HEK293 (cell line): Measurements from ENCODE around the gene PIEZO1.

ENCODE experiments used
- CTCF ChIA-PET: fragments of 350-600 bp; formaldehyde crosslinking; extraction: SDS; loops from one replicate; lab custom pipeline; 2021; ENCODE audit warnings: antibody characterized with exemption; lab: Yijun Ruan, JAX
- POLR2A ChIA-PET: fragments of 300-600 bp; formaldehyde crosslinking; extraction: SDS; loops from one replicate; lab custom pipeline; 2020; ENCODE audit warnings: antibody characterized with exemption, inconsistent platforms; lab: Yijun Ruan, JAX
- H3K27ac ChIP-seq: fragments of 200-500 bp; sonication (Bioruptor generic); 2 replicates; pipeline ENCODE4 v1.5.1; 2014; ENCODE audit warnings: low read depth, low read length, control low read depth, inconsistent platforms; ENCODE audit errors: extremely low read depth
- H3K36me3 ChIP-seq, 2 experiments: fragments of 200-500 bp in 1 of 2; sonication (Bioruptor generic) in 1 of 2; 1 replicate in 1 of 2; 2 replicates in 1 of 2; pipeline ENCODE4 v1.5.1; 2014 to 2017; ENCODE audit warnings: inconsistent platforms in 2 of 2, low read length in 2 of 2; ENCODE audit not compliant: control insufficient read depth in 2 of 2, insufficient read depth in 1 of 2
- H3K4me1 ChIP-seq: fragments of 200-500 bp; sonication (Bioruptor generic); 2 replicates; pipeline ENCODE4 v1.5.1; 2014; ENCODE audit warnings: mild to moderate bottlenecking, low read length, inconsistent platforms; ENCODE audit not compliant: control insufficient read depth, insufficient read depth
- H3K4me3 ChIP-seq: 2 replicates; pipeline ENCODE4 v1.5.1; 2011; ENCODE audit warnings: low read depth, mild to moderate bottlenecking, control low read depth, low read length, moderate library complexity
- H3K9me3 ChIP-seq: fragments of 200-500 bp; sonication (Bioruptor generic); 2 replicates; pipeline ENCODE4 v1.5.1; 2014; ENCODE audit warnings: low read depth, low read length, inconsistent platforms; ENCODE audit not compliant: control insufficient read depth, insufficient read depth
- GLIS1 ChIP-seq: fragments of 450-650 bp; formaldehyde crosslinking; IDR thresholded peaks from 2 replicates; pipeline ENCODE4 v1.5.1; 2016; ENCODE audit warnings: missing biosample characterization, missing genetic modification characterization
- GLIS2 ChIP-seq: fragments of 450-650 bp; formaldehyde crosslinking; IDR thresholded peaks from 2 replicates; pipeline ENCODE4 v1.5.1; 2016; ENCODE audit warnings: missing biosample characterization, missing genetic modification characterization
- HOXD13 ChIP-seq: sonication (generic); formaldehyde crosslinking; IDR thresholded peaks from 2 replicates; pipeline ENCODE4 v1.8.0; 2022; ENCODE audit warnings: missing genetic modification reagents, borderline replicate concordance
- KLF8 ChIP-seq: fragments of 450-650 bp; formaldehyde crosslinking; IDR thresholded peaks from 2 replicates; pipeline ENCODE4 v1.5.1; 2016; ENCODE audit warnings: missing biosample characterization, missing genetic modification characterization
- REST ChIP-seq: fragments of 450-650 bp; formaldehyde crosslinking; IDR thresholded peaks from 2 replicates; pipeline ENCODE4 v1.5.1; 2016; ENCODE audit warnings: missing biosample characterization, missing genetic modification characterization
- SCRT1 ChIP-seq: fragments of 450-650 bp; formaldehyde crosslinking; IDR thresholded peaks from 2 replicates; pipeline ENCODE4 v1.5.1; 2016; ENCODE audit warnings: missing biosample characterization, missing genetic modification characterization, borderline replicate concordance
- SETDB1 ChIP-seq: IDR thresholded peaks from one replicate; pipeline ENCODE4 v1.6.1; 2017; ENCODE audit warnings: mild to moderate bottlenecking, low read length, moderate library complexity, mixed read lengths; ENCODE audit not compliant: insufficient read length
- SP2 ChIP-seq: fragments of 450-650 bp; formaldehyde crosslinking; IDR thresholded peaks from 2 replicates; pipeline ENCODE4 v1.5.1; 2016; ENCODE audit warnings: missing biosample characterization, missing genetic modification characterization
- ZEB2 ChIP-seq: fragments of 450-650 bp; formaldehyde crosslinking; IDR thresholded peaks from 2 replicates; pipeline ENCODE4 v1.5.1; 2016; ENCODE audit warnings: missing biosample characterization, missing genetic modification characterization
- ZNF10 ChIP-seq: fragments of 450-650 bp; formaldehyde crosslinking; IDR thresholded peaks from 2 replicates; pipeline ENCODE4 v1.5.1; 2017; ENCODE audit warnings: missing biosample characterization, missing genetic modification characterization
- ZNF2 ChIP-seq: fragments of 450-650 bp; formaldehyde crosslinking; IDR thresholded peaks from 2 replicates; pipeline ENCODE4 v1.5.1; 2016; ENCODE audit warnings: missing biosample characterization, missing genetic modification characterization
- ZNF239 ChIP-seq: fragments of 450-650 bp; formaldehyde crosslinking; IDR thresholded peaks from 2 replicates; pipeline ENCODE4 v1.5.1; 2016; ENCODE audit warnings: missing biosample characterization, missing genetic modification characterization
- ZNF302 ChIP-seq: fragments of 450-650 bp; formaldehyde crosslinking; IDR thresholded peaks from 2 replicates; pipeline ENCODE4 v1.5.1; 2016; ENCODE audit warnings: missing biosample characterization, missing genetic modification characterization, low read depth
- ZNF600 ChIP-seq: fragments of 450-650 bp; formaldehyde crosslinking; IDR thresholded peaks from 2 replicates; pipeline ENCODE4 v1.5.1; 2016; ENCODE audit warnings: missing biosample characterization, missing genetic modification characterization
- ZNF610 ChIP-seq: fragments of 450-650 bp; formaldehyde crosslinking; IDR thresholded peaks from 2 replicates; pipeline ENCODE4 v1.5.1; 2016; ENCODE audit warnings: missing biosample characterization, missing genetic modification characterization, borderline replicate concordance
- TF ChIP-seq, protein P1 (sequence below): fragments of 450-650 bp; formaldehyde crosslinking; IDR thresholded peaks from 2 replicates; pipeline ENCODE4 v1.5.1; 2016; ENCODE audit warnings: missing biosample characterization, missing genetic modification characterization
- TF ChIP-seq, protein P2 (sequence below): fragments of 450-650 bp; IDR thresholded peaks from 2 replicates; pipeline ENCODE4 v1.5.1; 2018; ENCODE audit warnings: missing biosample characterization, missing genetic modification characterization

PIEZO1 gene

DNA sequence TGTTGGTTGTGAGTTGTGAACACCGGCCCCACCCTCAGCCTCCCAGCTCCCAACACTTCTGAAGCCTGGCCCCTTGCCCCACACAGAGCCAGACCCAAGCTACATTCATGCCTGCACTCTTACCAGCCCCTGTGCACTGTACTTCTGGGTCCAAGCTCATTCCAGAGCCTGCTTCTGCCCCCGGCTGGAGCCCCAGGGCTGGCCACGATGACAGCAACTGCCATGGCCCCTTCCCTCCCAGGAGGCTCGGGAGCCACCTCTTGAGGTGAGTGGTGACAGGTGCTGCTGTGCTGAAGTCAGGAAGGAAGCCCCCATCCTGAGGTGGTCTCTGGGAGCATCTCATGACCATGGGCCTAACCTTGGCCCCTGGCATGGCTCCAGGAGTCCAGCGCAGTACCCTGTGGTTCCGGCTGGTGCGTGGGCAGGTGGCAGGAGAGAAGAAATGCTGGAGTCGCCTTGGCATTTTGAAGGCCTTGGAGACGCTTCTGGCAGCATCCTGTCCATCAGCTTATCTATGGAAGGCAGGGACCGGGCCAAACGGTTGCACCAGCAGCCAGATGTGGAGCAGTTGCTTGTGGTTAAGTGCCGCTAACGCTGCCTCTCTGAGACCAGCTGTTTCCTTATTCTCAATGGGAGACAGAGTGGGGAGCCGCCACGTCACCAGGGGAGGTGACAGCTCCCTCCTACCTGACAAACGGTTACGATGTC lies 14.7 kb upstream of the PIEZO1 start:
- Histone ChIP-seq H3K4me3 (no peak overlapping the region), H3K27ac (no peak overlapping the region), H3K4me1 (no peaks in the 10 kb centered on the region), H3K36me3 (peaks cover 0 to 17% of the 10 kb centered on the region in 2 experiments; a peak in 1 of 3 replicates), H3K9me3 (no peaks in the 10 kb centered on the region)
- no peak for TF ChIP-seq ZNF302 (tag by site-specific recombination)
- TF ChIP-seq KLF8 (tag by site-specific recombination): no peak
- TF ChIP-seq GLIS1 (tag by site-specific recombination): peak; percentile 32; the same call in 1 of the 2 replicates
- 0 out of 2 replicates have a peak, but pooled peaks have one; percentile 24 for TF ChIP-seq ZNF600
- 0 out of 2 replicates have a peak, but pooled peaks have one; percentile 2 for TF ChIP-seq GLIS2
- ChIA-PET CTCF (interaction anchor here (0.6 to 3.3 kb wide), 9 partner anchors 10 to 368 kb away, joined by 3 to 18 read pairs (median 4); partner anchors contain the start of genes GALNS and TRAPPC2L), POLR2A (interaction anchor here (0.9 to 3.6 kb wide), 8 partner anchors 11 to 372 kb away, joined by 3 to 33 read pairs (median 4); partner anchors contain the start of genes APRT, CDH15 and PIEZO1)

GRCh38 chr16:88798772-88799455 lies 13.9 kb upstream of the PIEZO1 start:
- no peak for TF ChIP-seq ZNF2 (tag by site-specific recombination)
- no peak for TF ChIP-seq SETDB1
- TF ChIP-seq ZNF610 (tag by site-specific recombination): no peak
- TF ChIP-seq SP2 (tag by site-specific recombination): peak; percentile 53
- Histone ChIP-seq H3K9me3 (no peaks in the 10 kb centered on the region), H3K36me3 (peaks cover 0 to 10% of the 10 kb centered on the region in 2 experiments; a peak in 1 of 3 replicates), H3K4me1 (no peaks in the 10 kb centered on the region), H3K27ac (no peak overlapping the region), H3K4me3 (no peak overlapping the region)
- POLR2A ChIA-PET: interaction anchor here (0.9 to 3.6 kb wide), 7 partner anchors 11 to 372 kb away, joined by 3 to 33 read pairs (median 5); partner anchors contain the start of genes APRT, CDH15 and PIEZO1
- CTCF ChIA-PET: interaction anchor here (0.8 to 3.3 kb wide), 5 partner anchors 9 to 62 kb away, joined by 3 to 18 read pairs (median 5); no protein-coding TSS in a partner anchor

GRCh38 chr16:88798073-88798472 lies 13.1 kb upstream of the PIEZO1 start:
- H3K27ac ChIP-seq: no peak overlapping the region
- H3K4me3 ChIP-seq: no peak overlapping the region
- POLR2A ChIA-PET: interaction anchor here (2.0 kb wide), 1 partner anchor 13 kb away, joined by 6 read pairs; the partner anchor contains the start of gene PIEZO1
- CTCF ChIA-PET: interaction anchor here (3.3 kb wide), 1 partner anchor 61 kb away, joined by 18 read pairs; no protein-coding TSS in a partner anchor
- H3K36me3 ChIP-seq: peaks cover 0 to 10% of the 10 kb centered on the region in 2 experiments; a peak in 1 of 3 replicates
- TF ChIP-seq HOXD13 (no peak), ZNF10 (tag by site-specific recombination) (peak; percentile 61; the same call in 1 of the 2 replicates), SCRT1 (tag by site-specific recombination) (no peak), ZEB2 (tag by site-specific recombination) (no peak), ZNF239 (0 out of 2 replicates have a peak, but pooled peaks have one; percentile 39), REST (tag by site-specific recombination) (no peak)
- TF ChIP-seq, protein P1, sequence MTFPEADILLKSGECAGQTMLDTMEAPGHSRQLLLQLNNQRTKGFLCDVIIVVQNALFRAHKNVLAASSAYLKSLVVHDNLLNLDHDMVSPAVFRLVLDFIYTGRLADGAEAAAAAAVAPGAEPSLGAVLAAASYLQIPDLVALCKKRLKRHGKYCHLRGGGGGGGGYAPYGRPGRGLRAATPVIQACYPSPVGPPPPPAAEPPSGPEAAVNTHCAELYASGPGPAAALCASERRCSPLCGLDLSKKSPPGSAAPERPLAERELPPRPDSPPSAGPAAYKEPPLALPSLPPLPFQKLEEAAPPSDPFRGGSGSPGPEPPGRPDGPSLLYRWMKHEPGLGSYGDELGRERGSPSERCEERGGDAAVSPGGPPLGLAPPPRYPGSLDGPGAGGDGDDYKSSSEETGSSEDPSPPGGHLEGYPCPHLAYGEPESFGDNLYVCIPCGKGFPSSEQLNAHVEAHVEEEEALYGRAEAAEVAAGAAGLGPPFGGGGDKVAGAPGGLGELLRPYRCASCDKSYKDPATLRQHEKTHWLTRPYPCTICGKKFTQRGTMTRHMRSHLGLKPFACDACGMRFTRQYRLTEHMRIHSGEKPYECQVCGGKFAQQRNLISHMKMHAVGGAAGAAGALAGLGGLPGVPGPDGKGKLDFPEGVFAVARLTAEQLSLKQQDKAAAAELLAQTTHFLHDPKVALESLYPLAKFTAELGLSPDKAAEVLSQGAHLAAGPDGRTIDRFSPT (tag by site-specific recombination): peak; percentile 26; the same call in 1 of the 2 replicates
- TF ChIP-seq, protein P2, sequence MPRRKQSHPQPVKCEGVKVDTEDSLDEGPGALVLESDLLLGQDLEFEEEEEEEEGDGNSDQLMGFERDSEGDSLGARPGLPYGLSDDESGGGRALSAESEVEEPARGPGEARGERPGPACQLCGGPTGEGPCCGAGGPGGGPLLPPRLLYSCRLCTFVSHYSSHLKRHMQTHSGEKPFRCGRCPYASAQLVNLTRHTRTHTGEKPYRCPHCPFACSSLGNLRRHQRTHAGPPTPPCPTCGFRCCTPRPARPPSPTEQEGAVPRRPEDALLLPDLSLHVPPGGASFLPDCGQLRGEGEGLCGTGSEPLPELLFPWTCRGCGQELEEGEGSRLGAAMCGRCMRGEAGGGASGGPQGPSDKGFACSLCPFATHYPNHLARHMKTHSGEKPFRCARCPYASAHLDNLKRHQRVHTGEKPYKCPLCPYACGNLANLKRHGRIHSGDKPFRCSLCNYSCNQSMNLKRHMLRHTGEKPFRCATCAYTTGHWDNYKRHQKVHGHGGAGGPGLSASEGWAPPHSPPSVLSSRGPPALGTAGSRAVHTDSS (tag by site-specific recombination): peak; percentile 99
- H3K4me1 ChIP-seq: no peaks in the 10 kb centered on the region
- H3K9me3 ChIP-seq: no peaks in the 10 kb centered on the region
